GM18499 (cell line): ENCODE results near the gene AGMO.
"Not testable (repeated sequence)": the region's sequence is repeated elsewhere in the genome, so short reads cannot be mapped to it uniquely, and the experiment has no call there.

ENCODE experiments used
- ATAC-seq: cut with Tn5 transposase; IDR thresholded peaks from one replicate; pipeline ENCODE4 v1.9.1; 2021; ENCODE audit warnings: moderate number of reproducible peaks; ENCODE audit not compliant: insufficient read depth, unreplicated experiment

Gene AGMO

DNA sequence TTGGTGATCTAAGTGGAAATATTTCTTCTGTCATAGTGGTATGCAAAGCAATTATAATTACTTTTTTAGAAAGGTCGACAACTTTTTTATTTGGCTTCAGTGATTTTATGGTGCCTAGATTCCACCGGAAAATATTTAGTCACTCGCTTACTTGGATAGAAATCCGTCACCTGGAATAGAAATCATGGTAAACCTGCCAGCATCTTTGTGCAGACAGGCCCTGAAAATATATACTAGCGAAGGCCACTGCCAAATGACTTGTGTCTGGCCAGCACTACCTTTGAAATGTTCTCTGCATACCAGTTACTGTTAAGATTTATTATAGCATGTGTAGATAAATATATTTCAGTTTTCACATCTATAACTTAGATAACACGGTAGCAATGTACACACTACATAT, 226.4 kb downstream of the AGMO start:
- no peak for ATAC-seq

GRCh38 chr7:15334536-15335263, 227.1 kb downstream of the AGMO start:
- ATAC-seq: no peak

GRCh38 chr7:15332956-15333355, 228.9 kb downstream of the AGMO start:
- ATAC-seq: no peak

DNA sequence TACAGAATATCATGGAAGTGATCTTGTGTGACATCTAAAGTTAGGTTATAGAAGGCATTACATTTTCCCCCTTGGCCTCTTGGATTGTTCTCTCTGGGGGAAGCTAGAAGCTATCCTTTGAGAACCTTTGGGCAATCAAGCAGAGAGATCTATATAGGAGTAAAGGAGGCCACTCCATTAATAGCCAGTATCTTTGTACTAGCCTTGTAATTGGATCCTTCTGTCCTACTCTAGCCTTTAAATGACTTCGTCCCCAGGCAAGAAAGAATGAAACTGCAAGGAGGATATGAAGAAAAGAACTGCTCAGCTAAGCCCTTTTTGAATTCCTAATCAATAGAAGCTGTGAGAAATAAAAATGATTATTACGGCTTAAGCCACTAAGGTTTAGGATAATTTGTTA, 230.9 kb downstream of the AGMO start:
- ATAC-seq: no peak

GRCh38 chr7:15327001-15327400, 234.8 kb downstream of the AGMO start:
- ATAC-seq: no peak

DNA sequence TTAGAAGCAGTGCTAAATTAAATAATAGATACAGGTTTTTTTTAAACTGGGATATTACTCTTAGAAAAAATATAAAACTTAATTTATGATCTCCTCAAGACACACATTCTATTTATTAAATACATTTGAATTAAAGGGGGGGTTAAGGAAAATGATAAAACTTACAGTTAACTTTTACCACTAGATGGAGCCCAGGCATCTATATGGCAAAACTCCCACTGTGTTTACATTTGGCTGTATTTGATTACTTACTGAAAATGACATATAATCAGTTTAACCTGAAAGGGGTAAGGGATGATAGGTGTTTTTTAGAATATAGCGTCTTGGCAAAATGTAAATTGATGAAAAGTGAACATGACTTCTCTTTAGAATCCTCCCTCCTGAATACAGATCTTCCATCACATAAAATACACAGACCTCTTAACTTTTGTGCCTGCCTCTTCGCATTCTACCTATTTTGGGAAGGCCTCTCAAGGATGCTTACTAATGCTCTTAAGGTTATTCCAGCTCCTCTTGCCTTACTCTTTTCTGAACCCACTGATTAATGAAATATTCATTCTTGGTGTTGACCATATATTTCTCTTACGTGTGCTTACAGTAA, 235.7 kb downstream of the AGMO start:
- no peak for ATAC-seq

DNA sequence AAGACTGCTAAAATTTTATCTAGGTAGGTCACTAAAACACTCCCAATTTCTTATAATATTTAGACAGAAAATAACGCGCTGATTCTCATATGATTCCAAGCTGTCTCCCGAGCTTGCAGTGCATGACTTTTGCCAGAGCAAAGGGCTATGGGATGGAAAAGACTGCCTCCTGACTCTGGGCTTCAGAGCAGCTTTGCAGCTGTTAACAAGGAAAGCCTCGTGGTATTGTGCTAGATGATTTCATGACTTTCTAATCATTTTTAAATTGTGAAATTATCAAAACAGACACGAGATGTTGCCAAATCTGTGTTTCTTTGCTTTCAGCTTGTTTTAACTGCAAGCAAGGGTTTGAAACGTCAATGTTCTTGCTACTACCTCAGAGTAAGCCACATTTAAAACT, 238.3 kb downstream of the AGMO start:
- ATAC-seq: no peak

DNA sequence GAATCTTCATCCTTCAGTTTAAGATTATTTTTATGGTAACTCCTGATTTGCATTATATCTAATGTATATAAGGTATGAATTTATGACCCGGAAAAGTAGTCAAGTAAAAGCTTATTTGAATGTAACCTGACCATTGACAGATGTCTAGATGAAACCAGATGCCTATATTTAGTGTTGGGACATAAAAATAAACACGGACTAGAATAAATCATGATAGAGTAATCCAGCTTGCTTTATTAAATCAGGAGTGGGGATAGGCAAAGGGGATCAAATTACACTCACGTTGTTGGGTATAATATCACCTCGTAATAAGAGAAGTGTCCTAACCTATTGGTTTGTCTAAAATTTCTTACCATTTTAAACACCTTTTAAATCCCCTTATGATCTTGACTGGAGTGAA, 244.6 kb downstream of the AGMO start:
- no peak for ATAC-seq

GRCh38 chr7:15315678-15316077, 246.1 kb downstream of the AGMO start:
- no peak for ATAC-seq

DNA sequence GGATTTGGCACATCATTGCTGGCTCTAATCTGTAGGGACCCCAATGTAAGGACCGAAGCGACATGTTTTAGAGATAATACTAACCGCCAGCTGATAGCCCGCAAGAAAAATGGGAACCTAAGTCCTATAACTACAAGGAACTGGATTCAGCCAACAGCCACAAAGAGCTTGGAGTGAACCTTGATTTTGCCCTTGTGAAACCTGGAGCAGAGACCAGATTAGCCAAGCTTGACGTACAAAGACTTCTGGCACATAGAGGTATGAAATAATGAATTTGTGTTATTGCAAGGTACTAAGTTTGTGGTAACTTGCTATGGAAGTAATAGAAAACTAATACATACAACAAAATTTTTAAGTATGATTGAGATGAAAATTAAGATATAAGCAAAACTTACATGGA, 246.9 kb downstream of the AGMO start:
- ATAC-seq: no peak

GRCh38 chr7:15313361-15313760, 248.5 kb downstream of the AGMO start:
- no peak for ATAC-seq

GRCh38 chr7:15309872-15310271, 251.9 kb downstream of the AGMO start:
- no peak for ATAC-seq

- no peak for ATAC-seq
Observed at GRCh38 chr7:15308821-15309220, 253.0 kb downstream of the AGMO start.

DNA sequence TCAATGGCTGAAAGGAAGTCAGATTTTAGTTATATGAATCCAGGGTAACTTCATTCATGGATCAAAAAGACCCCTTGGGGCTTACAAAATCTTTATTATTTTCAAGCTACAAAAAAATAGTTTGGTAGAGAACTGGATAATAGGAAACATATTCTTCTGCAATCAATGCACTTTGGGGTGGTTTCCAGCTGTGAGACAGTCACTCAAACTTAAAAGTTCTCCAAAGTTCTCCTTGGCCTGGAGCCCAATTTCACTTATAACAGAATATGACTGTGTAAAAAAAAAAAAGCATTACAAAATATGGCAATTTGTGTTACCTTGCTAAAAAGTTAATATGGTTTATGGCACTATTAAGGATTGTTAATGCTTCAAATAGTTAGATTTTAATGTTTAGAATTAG, 255.5 kb downstream of the AGMO start:
- no peak for ATAC-seq

- ATAC-seq: no peak
Observed at GRCh38 chr7:15305002-15305600, 256.7 kb downstream of the AGMO start.

- ATAC-seq: no peak
Observed at GRCh38 chr7:15303357-15303756, 258.5 kb downstream of the AGMO start.

GRCh38 chr7:15300986-15301385, 260.8 kb downstream of the AGMO start:
- ATAC-seq: not testable (repeated sequence)

DNA sequence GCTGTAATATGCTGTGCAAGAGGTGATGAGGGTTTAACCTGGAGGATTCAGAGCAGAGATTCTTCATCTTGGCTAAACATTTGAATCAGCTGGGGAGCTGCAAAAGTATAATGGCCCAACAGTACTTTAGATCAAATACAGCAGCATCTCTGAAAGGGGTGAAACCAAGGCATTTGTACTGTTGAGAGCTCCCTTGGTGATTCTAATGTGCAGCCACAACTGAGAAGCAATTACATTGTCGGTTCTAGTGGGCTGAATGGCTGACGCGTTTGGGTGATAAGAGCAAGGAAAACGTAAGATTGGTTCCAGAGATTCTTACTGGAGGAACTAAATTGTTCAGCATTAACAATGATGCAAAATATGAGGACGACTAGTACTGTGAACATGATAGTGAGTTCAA, 269.7 kb downstream of the AGMO start:
- no peak for ATAC-seq

DNA sequence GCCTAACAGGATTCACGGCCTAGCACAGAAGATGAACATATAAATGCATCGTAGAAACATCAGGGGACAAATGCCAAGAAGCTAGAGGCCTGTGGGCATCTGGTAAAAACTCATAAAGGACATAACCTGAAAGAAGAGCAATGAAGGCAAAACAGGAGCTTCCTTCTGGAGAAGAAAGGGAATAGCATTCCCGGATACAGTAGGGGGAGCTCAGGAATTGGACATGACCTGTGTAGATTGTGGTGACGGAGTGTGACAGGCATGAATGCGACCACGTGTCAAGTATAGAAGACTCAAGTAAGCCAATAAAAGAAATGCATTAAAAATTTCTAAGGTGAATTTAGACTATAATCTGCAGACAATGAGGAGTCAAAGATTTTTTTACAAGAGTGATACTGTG, 270.1 kb downstream of the AGMO start:
- no peak for ATAC-seq

DNA sequence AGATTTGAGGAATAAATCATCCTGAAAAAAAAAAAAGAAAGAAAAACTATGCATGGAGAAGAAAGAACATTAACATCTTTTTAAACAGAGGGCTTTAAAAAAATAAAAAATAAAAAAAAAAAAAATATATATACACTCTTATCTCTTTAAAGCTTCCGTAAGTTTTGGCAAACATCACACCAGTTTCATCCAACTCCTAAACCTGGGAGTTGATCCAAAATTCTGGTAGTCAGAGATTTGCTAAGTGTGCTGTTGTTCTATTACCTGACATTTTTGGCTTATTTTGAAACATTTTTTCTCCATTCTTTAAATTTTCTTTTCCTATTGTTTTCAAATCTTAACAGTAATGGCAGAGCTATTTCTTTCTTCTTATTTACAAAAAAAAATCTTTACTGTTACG, 273.1 kb downstream of the AGMO start:
- no peak for ATAC-seq

- ATAC-seq: no peak
Observed at GRCh38 chr7:15284396-15284795, 277.4 kb downstream of the AGMO start.
